CD14-positive monocyte (primary cell): ENCODE results near the gene PLA2G12A. TPM values are rescaled to one million over a fixed set of nuclear protein-coding genes. Genes with fewer than 3 reads are reported as not detected.

ENCODE experiments used
- DNase-seq, 3 donors: peaks; one replicate each; pipeline ENCODE4 v3.0.0-alpha.2; 2011 to 2022
- H2AFZ ChIP-seq: 2 replicates; pipeline ENCODE4 v1.6.0; 2012; ENCODE audit warnings: mild to moderate bottlenecking, low read depth, low read length, inconsistent platforms; ENCODE audit not compliant: insufficient read depth, poor library complexity, severe bottlenecking
- H3K27ac ChIP-seq, 2 donors: 1 replicate in 1 of 2; 2 replicates in 1 of 2; pipeline ENCODE4 v1.5.1; 2012 to 2013; ENCODE audit warnings: low read length in 2 of 2, control low read depth in 1 of 2, inconsistent platforms in 1 of 2, low read depth in 1 of 2, mild to moderate bottlenecking in 1 of 2
- H3K27me3 ChIP-seq, 2 donors: one replicate each; pipeline versions ENCODE4 v1.6.0 to v1.6.1; 2011 to 2013; ENCODE audit warnings: low read length in 2 of 2; ENCODE audit not compliant: control insufficient read depth in 2 of 2, insufficient read depth in 2 of 2
- H3K36me3 ChIP-seq, 2 donors: replicated peaks in 1 of 2; 1 replicate in 1 of 2; 2 replicates in 1 of 2; pipeline versions ENCODE4 v1.5.1 to v1.6.1; 2012 to 2013; ENCODE audit warnings: low read length in 2 of 2, control low read depth in 1 of 2, inconsistent platforms in 1 of 2, mild to moderate bottlenecking in 1 of 2; ENCODE audit not compliant: insufficient read depth in 2 of 2, control insufficient read depth in 1 of 2
- H3K4me1 ChIP-seq, 2 donors: 1 replicate in 1 of 2; 2 replicates in 1 of 2; pipeline versions ENCODE4 v1.5.1 to v1.6.1; 2012 to 2013; ENCODE audit warnings: low read length in 2 of 2, control low read depth in 1 of 2, inconsistent platforms in 1 of 2, mild to moderate bottlenecking in 1 of 2, moderate library complexity in 1 of 2; ENCODE audit not compliant: insufficient read depth in 2 of 2, control insufficient read depth in 1 of 2
- H3K4me2 ChIP-seq: replicated peaks from 2 replicates; pipeline ENCODE3; 2012; ENCODE audit warnings: low read length, moderate library complexity, mild to moderate bottlenecking; ENCODE audit not compliant: poor library complexity, severe bottlenecking; ENCODE audit errors: extremely low read depth
- H3K4me3 ChIP-seq, 3 experiments: fragments of 200-600 bp in 1 of 3; sonication (generic) in 1 of 3; replicated peaks in 1 of 3; 1 replicate in 2 of 3; 2 replicates in 1 of 3; pipeline ENCODE4 v1.5.1; 2011 to 2013; ENCODE audit warnings: low read length in 3 of 3, mild to moderate bottlenecking in 3 of 3, control low read depth in 2 of 3, low read depth in 2 of 3, inconsistent platforms in 1 of 3, moderate library complexity in 1 of 3
- H3K79me2 ChIP-seq: 2 replicates; pipeline ENCODE4 v1.6.0; 2012; ENCODE audit warnings: mild to moderate bottlenecking, control low read depth, inconsistent platforms, low read length, moderate library complexity; ENCODE audit not compliant: insufficient read depth
- H3K9ac ChIP-seq: 2 replicates; pipeline ENCODE4 v1.6.0; 2017; ENCODE audit warnings: low read length, mild to moderate bottlenecking; ENCODE audit not compliant: insufficient read depth, poor library complexity, severe bottlenecking
- H3K9me3 ChIP-seq, 2 donors: replicated peaks in 1 of 2; 1 replicate in 1 of 2; 2 replicates in 1 of 2; pipeline versions ENCODE4 v1.5.1 to v1.6.1; 2012 to 2013; ENCODE audit warnings: low read length in 2 of 2, control low read depth in 1 of 2; ENCODE audit not compliant: control insufficient read depth in 1 of 2, insufficient read depth in 1 of 2
- H4K20me1 ChIP-seq: 2 replicates; pipeline ENCODE4 v1.6.0; 2012; ENCODE audit warnings: mild to moderate bottlenecking, low read length, control low read depth, moderate library complexity; ENCODE audit not compliant: insufficient read depth
- H3K27ac Mint-ChIP-seq, 7 donors: one replicate each; pipeline ENCODE4 v1.8.0; 2020; ENCODE audit warnings: mild to moderate bottlenecking in 7 of 7, mixed read lengths in 7 of 7, moderate library complexity in 6 of 7, inconsistent platforms in 2 of 7
- H3K27me3 Mint-ChIP-seq, 3 donors: one replicate each; pipeline ENCODE4 v1.8.0; 2021 to 2022; ENCODE audit warnings: low read depth in 3 of 3, mild to moderate bottlenecking in 3 of 3, mixed read lengths in 3 of 3, moderate library complexity in 3 of 3, inconsistent platforms in 1 of 3
- H3K36me3 Mint-ChIP-seq, 2 donors: one replicate each; pipeline ENCODE4 v1.8.0; 2020; ENCODE audit warnings: mixed read lengths in 2 of 2, inconsistent platforms in 1 of 2, mild to moderate bottlenecking in 1 of 2
- H3K4me1 Mint-ChIP-seq: one replicate; pipeline ENCODE4 v1.8.0; 2020; ENCODE audit warnings: mild to moderate bottlenecking, mixed read lengths
- H3K4me3 Mint-ChIP-seq, 2 donors: one replicate each; pipeline ENCODE4 v1.8.0; 2020; ENCODE audit warnings: mild to moderate bottlenecking in 2 of 2, mixed read lengths in 2 of 2, moderate library complexity in 1 of 2
- H3K9me3 Mint-ChIP-seq, 7 donors: one replicate each; pipeline ENCODE4 v1.8.0; 2020 to 2022; ENCODE audit warnings: mixed read lengths in 7 of 7, mild to moderate bottlenecking in 6 of 7, moderate library complexity in 6 of 7, inconsistent platforms in 2 of 7
- CTCF ChIP-seq: fragments of 200-600 bp; IDR thresholded peaks from one replicate; pipeline ENCODE4 v1.8.0; 2022; ENCODE audit warnings: antibody characterized with exemption, mild to moderate bottlenecking
- WGBS: methylation state at CpG from one replicate; pipeline ENCODE4 v1.1.5; 2013; ENCODE audit warnings: missing lambda C conversion rate; ENCODE audit not compliant: insufficient coverage; 5-methylcytosine and 5-hydroxymethylcytosine counted together
- intact Hi-C, 2 donors: fragments of 100-400 bp; cut with micrococcal nuclease; formaldehyde crosslinking; loops; one replicate each; pipeline versions ENCODE4 v1.15.0 to v1.15.1; 2023
- polyA plus RNA-seq, 3 donors: library from polyadenylated mRNA; depleted of rRNA in 1 of 3; unstranded in 2 of 3; stranded (reverse) in 1 of 3; fragments of 300-500 nt in 2 of 3; fragments of >200 nt in 1 of 3; fragmentation: Illumina TruSeq in 2 of 3; gene quantifications; 1 replicate in 2 of 3; 2 replicates in 1 of 3; pipeline ENCODE4 v1.2.3, GENCODE V29; 2012 to 2021

PLA2G12A gene
- polyA plus RNA-seq, 3 donors, result 1.8 to 16.2 (median 15.1) TPM

- Mint-ChIP-seq H3K4me1 (no peaks in the 10 kb centered on the region), H3K27me3 (no peaks in the 10 kb centered on the region), H3K27ac (no peak overlapping the region), H3K9me3 (no peaks in the 10 kb centered on the region), H3K4me3 (no peak overlapping the region), H3K36me3 (no peaks in the 10 kb centered on the region)
- DNase-seq, result no peak
- Histone ChIP-seq H3K4me2 (no peak overlapping the region), H3K9me3 (no peaks in the 10 kb centered on the region), H3K27me3 (no peaks in the 10 kb centered on the region), H3K4me1 (no peaks in the 10 kb centered on the region), H3K36me3 (no peaks in the 10 kb centered on the region), H3K4me3 (no peak overlapping the region), H4K20me1 (no peaks in the 10 kb centered on the region), H3K79me2 (no peaks in the 10 kb centered on the region), H2AFZ (no peak overlapping the region), H3K27ac (no peak overlapping the region), H3K9ac (no peak overlapping the region)
- TF ChIP-seq CTCF, result no peak
- 100% methylated on average over 2 of the region's 4 CpGs for WGBS
- intact Hi-C loops, result no loop called here
Observed at GRCh38 chr4:109750652-109751244, 20.9 kb upstream of the PLA2G12A start.

GRCh38 chr4:109749388-109750082, 19.7 kb upstream of the PLA2G12A start:
- WGBS, result no CpG with 5 or more reads among the region's 7 CpGs
- no peaks in the 10 kb centered on the region for H3K36me3 ChIP-seq
- intact Hi-C loops, result no loop called here

More at GRCh38 chr4:109749388-109750082, 19.7 kb upstream of the PLA2G12A start:
- Histone ChIP-seq H4K20me1 (no peaks in the 10 kb centered on the region), H2AFZ (no peak overlapping the region), H3K79me2 (no peaks in the 10 kb centered on the region), H3K9me3 (no peaks in the 10 kb centered on the region), H3K27me3 (no peaks in the 10 kb centered on the region), H3K9ac (no peak overlapping the region), H3K27ac (no peak overlapping the region), H3K4me1 (no peaks in the 10 kb centered on the region), H3K4me3 (no peak overlapping the region), H3K4me2 (no peak overlapping the region)
- TF ChIP-seq CTCF, result no peak
- H3K4me3 Mint-ChIP-seq, result no peak overlapping the region
- no peak overlapping the region for H3K27ac Mint-ChIP-seq
- H3K4me1 Mint-ChIP-seq, result no peaks in the 10 kb centered on the region
- DNase-seq, result no peak
- H3K36me3 Mint-ChIP-seq, result no peaks in the 10 kb centered on the region
- H3K27me3 Mint-ChIP-seq, result peaks cover 0 to 3% (median 0%) of the 10 kb centered on the region in 3 donors
- no peaks in the 10 kb centered on the region for H3K9me3 Mint-ChIP-seq
